GM23338 (cell line): ENCODE data around the gene GDF7. TPM values are rescaled to one million over a fixed set of nuclear protein-coding genes. Genes with fewer than 3 reads are reported as not detected.

ENCODE experiments used
- ATAC-seq: fragments of 200-7000 bp; cut with Tn5 transposase; 3 replicates; pipeline ENCODE4 v1.9.1; 2020
- DNase-seq: peaks from one replicate; pipeline ENCODE4 v3.0.0-alpha.2; 2015; ENCODE audit warnings: low spot score
- H2AFZ ChIP-seq: fragments of 200-600 bp; sonication (generic); 2 replicates; pipeline ENCODE4 v1.8.0; 2016; ENCODE audit warnings: antibody characterized with exemption, mild to moderate bottlenecking, moderate library complexity
- H3F3A ChIP-seq: fragments of 200-600 bp; sonication (generic); replicated peaks from 2 replicates; pipeline ENCODE4 v1.8.0; 2017; ENCODE audit warnings: antibody characterized with exemption, mixed run types, low read depth
- H3K27ac ChIP-seq: fragments of 200-600 bp; sonication (generic); 2 replicates; pipeline ENCODE4 v1.6.1; 2016; ENCODE audit warnings: low read depth
- H3K27me3 ChIP-seq: fragments of 200-600 bp; sonication (generic); 2 replicates; pipeline ENCODE4 v1.8.0; 2016; ENCODE audit warnings: mild to moderate bottlenecking, mixed run types, moderate library complexity; ENCODE audit not compliant: insufficient read depth
- H3K36me3 ChIP-seq: fragments of 200-600 bp; sonication (generic); 2 replicates; pipeline ENCODE4 v1.8.0; 2016; ENCODE audit warnings: mild to moderate bottlenecking; ENCODE audit not compliant: insufficient read depth
- H3K4me1 ChIP-seq: fragments of 200-600 bp; sonication (generic); 2 replicates; pipeline ENCODE4 v1.8.0; 2016; ENCODE audit warnings: mild to moderate bottlenecking, moderate library complexity; ENCODE audit not compliant: insufficient read depth
- H3K4me2 ChIP-seq: fragments of 200-600 bp; sonication (generic); 2 replicates; pipeline ENCODE4 v1.7.1; 2017; ENCODE audit warnings: mixed run types
- H3K4me3 ChIP-seq: fragments of 200-600 bp; sonication (generic); 2 replicates; pipeline ENCODE4 v1.6.1; 2016; ENCODE audit warnings: mixed run types
- H3K79me2 ChIP-seq: fragments of 200-600 bp; sonication (generic); replicated peaks from 2 replicates; pipeline ENCODE4 v1.8.0; 2017; ENCODE audit warnings: mild to moderate bottlenecking; ENCODE audit not compliant: insufficient read depth
- H3K9me2 ChIP-seq: fragments of 200-600 bp; sonication (generic); 2 replicates; pipeline ENCODE4 v1.8.0; 2017; ENCODE audit not compliant: insufficient read depth
- H4K20me1 ChIP-seq: fragments of 200-600 bp; sonication (generic); replicated peaks from 2 replicates; pipeline ENCODE4 v1.8.0; 2017; ENCODE audit warnings: mild to moderate bottlenecking; ENCODE audit not compliant: insufficient read depth
- H3K27ac Mint-ChIP-seq: 2 replicates; pipeline ENCODE4 v1.8.0; 2020; ENCODE audit warnings: inconsistent platforms, mild to moderate bottlenecking, moderate library complexity, mixed read lengths
- H3K27me3 Mint-ChIP-seq: 3 replicates; pipeline ENCODE4 v1.8.0; 2022; ENCODE audit warnings: low read depth, mild to moderate bottlenecking, moderate library complexity, mixed read lengths, inconsistent platforms; ENCODE audit not compliant: insufficient read depth, poor library complexity
- H3K36me3 Mint-ChIP-seq: 3 replicates; pipeline ENCODE4 v1.8.0; 2021; ENCODE audit warnings: low read depth, mild to moderate bottlenecking, inconsistent platforms, moderate library complexity, mixed read lengths
- H3K4me1 Mint-ChIP-seq: 3 replicates; pipeline ENCODE4 v1.8.0; 2020; ENCODE audit warnings: mild to moderate bottlenecking, inconsistent platforms, mixed read lengths
- H3K4me3 Mint-ChIP-seq: 3 replicates; pipeline ENCODE4 v1.8.0; 2021; ENCODE audit warnings: moderate library complexity, mild to moderate bottlenecking, inconsistent platforms, mixed read lengths
- H3K9me3 Mint-ChIP-seq: 3 replicates; pipeline ENCODE4 v1.8.0; 2020; ENCODE audit warnings: moderate library complexity, mild to moderate bottlenecking, inconsistent platforms, mixed read lengths
- CREB1 ChIP-seq: fragments of 250-450 bp; sonication (Bioruptor Pico); IDR thresholded peaks from 2 replicates; pipeline ENCODE4 v1.5.0; 2020; ENCODE audit warnings: low read depth, mild to moderate bottlenecking, moderate library complexity
- EZH2 ChIP-seq: fragments of 200-600 bp; sonication (generic); IDR thresholded peaks from one replicate; pipeline ENCODE4 v1.8.0; 2017; ENCODE audit warnings: antibody characterized with exemption, mild to moderate bottlenecking, low read depth; ENCODE audit not compliant: unreplicated experiment
- EZH2phosphoT487 ChIP-seq: fragments of 200-600 bp; sonication (generic); IDR thresholded peaks from one replicate; pipeline ENCODE4 v1.8.1; 2018; ENCODE audit warnings: antibody characterized with exemption; ENCODE audit not compliant: unreplicated experiment
- JUNB ChIP-seq: IDR thresholded peaks from one replicate; pipeline ENCODE4 v1.6.1; 2016; ENCODE audit warnings: antibody characterized with exemption; ENCODE audit not compliant: unreplicated experiment
- STAT1 ChIP-seq: IDR thresholded peaks from one replicate; pipeline ENCODE4 v1.6.1; 2016; ENCODE audit warnings: antibody characterized with exemption; ENCODE audit not compliant: unreplicated experiment
- ZNF114 ChIP-seq: fragments of 250-450 bp; sonication (Bioruptor Pico); IDR thresholded peaks from 2 replicates; pipeline ENCODE4 v1.5.0; 2020; ENCODE audit warnings: mild to moderate bottlenecking, moderate library complexity
- ZNF331 ChIP-seq: fragments of 250-450 bp; sonication (Bioruptor Pico); IDR thresholded peaks from 2 replicates; pipeline ENCODE4 v1.5.0; 2020; ENCODE audit warnings: low read depth, mild to moderate bottlenecking, moderate library complexity
- polyA plus RNA-seq: library from polyadenylated mRNA; unstranded; fragments of >200 nt; fragmentation: Nextera tagmentation; extraction: Ambion mirVana; gene quantifications from 2 replicates; pipeline ENCODE4 v1.2.1, GENCODE V29; 2016
- total RNA-seq: library from RNA; depleted of rRNA; stranded (reverse); fragments of >200 nt; shearing (Covaris generic); gene quantifications from 2 replicates; pipeline ENCODE4 v1.2.3, GENCODE V29; 2014
- TF ChIP-seq, protein P1 (sequence below), 2 experiments: fragments of 200-600 bp in 1 of 2; sonication (generic) in 1 of 2; conservative IDR thresholded peaks; 2 replicates each; pipeline versions ENCODE4 v1.5.1 to v1.6.1; 2016 to 2017; ENCODE audit warnings: antibody characterized with exemption in 2 of 2, low read depth in 2 of 2, mild to moderate bottlenecking in 2 of 2, moderate library complexity in 1 of 2
- TF ChIP-seq, protein P2 (sequence below): IDR thresholded peaks from 2 replicates; pipeline ENCODE4 v1.6.1; 2016; ENCODE audit warnings: antibody characterized with exemption
- TF ChIP-seq, protein P3 (sequence below): fragments of 250-450 bp; sonication (Bioruptor Pico); IDR thresholded peaks from 2 replicates; pipeline ENCODE4 v1.5.0; 2020; ENCODE audit warnings: mild to moderate bottlenecking, moderate library complexity

Gene GDF7
- total and polyA plus RNA-seq, 2 experiments from 2014 or later: 0.19 to 0.52 TPM

DNA sequence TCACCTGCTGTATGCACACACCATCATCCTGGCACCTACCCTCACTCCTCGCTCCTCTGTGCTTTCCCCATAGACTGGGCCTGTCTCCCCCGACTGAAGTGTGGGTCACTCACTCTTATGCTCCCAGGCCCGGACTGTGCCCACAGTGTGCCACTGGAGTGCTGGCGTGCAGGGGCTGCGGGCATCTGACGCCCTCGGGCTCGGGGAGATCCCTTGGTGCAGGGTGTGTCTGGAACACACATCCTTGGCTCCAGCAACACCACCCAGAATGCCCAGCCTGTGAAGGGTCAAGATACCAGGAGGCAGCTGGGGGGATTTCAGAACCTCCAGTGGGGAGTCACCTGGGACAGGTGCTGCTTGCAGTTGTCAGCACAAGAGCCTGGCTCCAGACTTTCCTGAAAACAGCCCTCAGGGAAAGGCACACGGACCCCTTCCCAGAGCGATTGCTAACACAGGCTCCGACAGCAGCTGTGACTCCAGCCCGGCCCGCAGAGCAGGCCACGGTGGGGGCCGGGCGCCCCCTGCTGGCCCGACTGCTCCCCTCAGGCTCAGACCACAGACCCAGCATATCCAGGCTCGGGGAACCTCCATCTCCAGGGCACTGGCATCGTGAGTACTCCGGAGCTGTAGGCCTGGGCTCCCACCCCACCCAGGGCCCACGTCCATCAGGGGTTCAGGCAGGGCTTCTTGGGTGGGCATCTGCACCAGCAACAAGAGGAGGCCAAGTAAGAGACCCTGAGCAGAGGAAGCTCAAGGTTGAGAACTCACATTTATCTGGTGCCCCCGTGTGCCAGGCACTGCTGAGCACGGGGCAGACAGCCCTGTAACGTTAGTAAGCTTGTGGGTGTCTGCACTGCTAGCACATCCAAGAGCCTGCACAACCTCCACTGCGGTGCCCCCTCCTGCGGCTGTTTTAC lies 24.6 kb upstream of the GDF7 start:
- no peak overlapping the region for H3K27ac ChIP-seq
- H3K9me2 ChIP-seq: no peaks in the 10 kb centered on the region
- no peak overlapping the region for H3K4me3 Mint-ChIP-seq
- no peaks in the 10 kb centered on the region for H3K79me2 ChIP-seq
- H3F3A ChIP-seq: no peaks in the 10 kb centered on the region
- H3K27ac Mint-ChIP-seq: no peak overlapping the region
- H3K4me3 ChIP-seq: no peak overlapping the region
- H3K4me2 ChIP-seq: no peak overlapping the region
- no peak overlapping the region for H2AFZ ChIP-seq
- no peaks in the 10 kb centered on the region for H3K4me1 ChIP-seq
- TF ChIP-seq ZNF331 (CRISPR knock-in tag): no peak
- TF ChIP-seq, protein P1, sequence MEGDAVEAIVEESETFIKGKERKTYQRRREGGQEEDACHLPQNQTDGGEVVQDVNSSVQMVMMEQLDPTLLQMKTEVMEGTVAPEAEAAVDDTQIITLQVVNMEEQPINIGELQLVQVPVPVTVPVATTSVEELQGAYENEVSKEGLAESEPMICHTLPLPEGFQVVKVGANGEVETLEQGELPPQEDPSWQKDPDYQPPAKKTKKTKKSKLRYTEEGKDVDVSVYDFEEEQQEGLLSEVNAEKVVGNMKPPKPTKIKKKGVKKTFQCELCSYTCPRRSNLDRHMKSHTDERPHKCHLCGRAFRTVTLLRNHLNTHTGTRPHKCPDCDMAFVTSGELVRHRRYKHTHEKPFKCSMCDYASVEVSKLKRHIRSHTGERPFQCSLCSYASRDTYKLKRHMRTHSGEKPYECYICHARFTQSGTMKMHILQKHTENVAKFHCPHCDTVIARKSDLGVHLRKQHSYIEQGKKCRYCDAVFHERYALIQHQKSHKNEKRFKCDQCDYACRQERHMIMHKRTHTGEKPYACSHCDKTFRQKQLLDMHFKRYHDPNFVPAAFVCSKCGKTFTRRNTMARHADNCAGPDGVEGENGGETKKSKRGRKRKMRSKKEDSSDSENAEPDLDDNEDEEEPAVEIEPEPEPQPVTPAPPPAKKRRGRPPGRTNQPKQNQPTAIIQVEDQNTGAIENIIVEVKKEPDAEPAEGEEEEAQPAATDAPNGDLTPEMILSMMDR (conservative IDR thresholded peaks at IDR 0.05; ENCODE audit: low read depth in 2 of 2): peak; percentile 79 to 97
- H3K27me3 Mint-ChIP-seq: peaks cover 11% of the 10 kb centered on the region
- no peaks in the 10 kb centered on the region for H3K4me1 Mint-ChIP-seq
- no peaks in the 10 kb centered on the region; the same call in 1 of the 3 replicates for H3K36me3 Mint-ChIP-seq
- no peaks in the 10 kb centered on the region for H3K27me3 ChIP-seq
- H4K20me1 ChIP-seq: no peaks in the 10 kb centered on the region
- no peaks in the 10 kb centered on the region for H3K36me3 ChIP-seq
- peak; percentile 99 for ATAC-seq
- peak; percentile 82 for DNase-seq
- no peaks in the 10 kb centered on the region for H3K9me3 Mint-ChIP-seq

DNA sequence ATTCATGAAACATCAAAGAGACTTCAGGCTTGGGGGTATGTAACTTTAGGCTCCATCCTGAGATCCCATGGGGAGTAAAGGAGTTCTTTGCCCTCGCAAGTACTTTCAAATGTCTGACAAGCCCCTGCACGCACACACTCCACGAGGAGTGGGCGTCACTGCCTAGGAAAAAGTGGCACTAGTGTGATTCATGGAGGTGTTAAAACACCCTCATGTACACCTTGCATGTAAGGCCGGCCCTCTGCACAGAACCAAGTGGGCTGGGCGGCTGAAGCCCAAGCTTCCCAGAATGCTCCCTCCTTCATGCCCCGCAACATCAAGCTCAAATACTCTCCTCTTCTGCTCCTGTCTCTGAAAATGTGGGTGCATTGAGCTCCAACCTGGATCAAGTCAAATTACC lies 23.9 kb upstream of the GDF7 start:
- H3K27me3 ChIP-seq: no peaks in the 10 kb centered on the region
- Mint-ChIP-seq H3K27me3 (peaks cover 11% of the 10 kb centered on the region), H3K36me3 (no peaks in the 10 kb centered on the region; the same call in 1 of the 3 replicates), H3K4me1 (peaks cover 3% of the 10 kb centered on the region), H3K4me3 (no peak overlapping the region), H3K27ac (no peak overlapping the region), H3K9me3 (no peaks in the 10 kb centered on the region)
- no peaks in the 10 kb centered on the region; the same call in 1 of the 2 replicates for H3K4me1 ChIP-seq
- no peak overlapping the region for H3K27ac ChIP-seq
- no peak for DNase-seq
- no peaks in the 10 kb centered on the region for H3K9me2 ChIP-seq
- H3K79me2 ChIP-seq: no peaks in the 10 kb centered on the region
- no peak for TF ChIP-seq EZH2
- no peak for TF ChIP-seq ZNF331 (CRISPR knock-in tag)
- no peak for TF ChIP-seq JUNB
- TF ChIP-seq ZNF114 (CRISPR knock-in tag): no peak
- TF ChIP-seq, protein P2, sequence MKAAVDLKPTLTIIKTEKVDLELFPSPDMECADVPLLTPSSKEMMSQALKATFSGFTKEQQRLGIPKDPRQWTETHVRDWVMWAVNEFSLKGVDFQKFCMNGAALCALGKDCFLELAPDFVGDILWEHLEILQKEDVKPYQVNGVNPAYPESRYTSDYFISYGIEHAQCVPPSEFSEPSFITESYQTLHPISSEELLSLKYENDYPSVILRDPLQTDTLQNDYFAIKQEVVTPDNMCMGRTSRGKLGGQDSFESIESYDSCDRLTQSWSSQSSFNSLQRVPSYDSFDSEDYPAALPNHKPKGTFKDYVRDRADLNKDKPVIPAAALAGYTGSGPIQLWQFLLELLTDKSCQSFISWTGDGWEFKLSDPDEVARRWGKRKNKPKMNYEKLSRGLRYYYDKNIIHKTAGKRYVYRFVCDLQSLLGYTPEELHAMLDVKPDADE: no peak
- TF ChIP-seq CREB1: no peak
- TF ChIP-seq, protein P3, sequence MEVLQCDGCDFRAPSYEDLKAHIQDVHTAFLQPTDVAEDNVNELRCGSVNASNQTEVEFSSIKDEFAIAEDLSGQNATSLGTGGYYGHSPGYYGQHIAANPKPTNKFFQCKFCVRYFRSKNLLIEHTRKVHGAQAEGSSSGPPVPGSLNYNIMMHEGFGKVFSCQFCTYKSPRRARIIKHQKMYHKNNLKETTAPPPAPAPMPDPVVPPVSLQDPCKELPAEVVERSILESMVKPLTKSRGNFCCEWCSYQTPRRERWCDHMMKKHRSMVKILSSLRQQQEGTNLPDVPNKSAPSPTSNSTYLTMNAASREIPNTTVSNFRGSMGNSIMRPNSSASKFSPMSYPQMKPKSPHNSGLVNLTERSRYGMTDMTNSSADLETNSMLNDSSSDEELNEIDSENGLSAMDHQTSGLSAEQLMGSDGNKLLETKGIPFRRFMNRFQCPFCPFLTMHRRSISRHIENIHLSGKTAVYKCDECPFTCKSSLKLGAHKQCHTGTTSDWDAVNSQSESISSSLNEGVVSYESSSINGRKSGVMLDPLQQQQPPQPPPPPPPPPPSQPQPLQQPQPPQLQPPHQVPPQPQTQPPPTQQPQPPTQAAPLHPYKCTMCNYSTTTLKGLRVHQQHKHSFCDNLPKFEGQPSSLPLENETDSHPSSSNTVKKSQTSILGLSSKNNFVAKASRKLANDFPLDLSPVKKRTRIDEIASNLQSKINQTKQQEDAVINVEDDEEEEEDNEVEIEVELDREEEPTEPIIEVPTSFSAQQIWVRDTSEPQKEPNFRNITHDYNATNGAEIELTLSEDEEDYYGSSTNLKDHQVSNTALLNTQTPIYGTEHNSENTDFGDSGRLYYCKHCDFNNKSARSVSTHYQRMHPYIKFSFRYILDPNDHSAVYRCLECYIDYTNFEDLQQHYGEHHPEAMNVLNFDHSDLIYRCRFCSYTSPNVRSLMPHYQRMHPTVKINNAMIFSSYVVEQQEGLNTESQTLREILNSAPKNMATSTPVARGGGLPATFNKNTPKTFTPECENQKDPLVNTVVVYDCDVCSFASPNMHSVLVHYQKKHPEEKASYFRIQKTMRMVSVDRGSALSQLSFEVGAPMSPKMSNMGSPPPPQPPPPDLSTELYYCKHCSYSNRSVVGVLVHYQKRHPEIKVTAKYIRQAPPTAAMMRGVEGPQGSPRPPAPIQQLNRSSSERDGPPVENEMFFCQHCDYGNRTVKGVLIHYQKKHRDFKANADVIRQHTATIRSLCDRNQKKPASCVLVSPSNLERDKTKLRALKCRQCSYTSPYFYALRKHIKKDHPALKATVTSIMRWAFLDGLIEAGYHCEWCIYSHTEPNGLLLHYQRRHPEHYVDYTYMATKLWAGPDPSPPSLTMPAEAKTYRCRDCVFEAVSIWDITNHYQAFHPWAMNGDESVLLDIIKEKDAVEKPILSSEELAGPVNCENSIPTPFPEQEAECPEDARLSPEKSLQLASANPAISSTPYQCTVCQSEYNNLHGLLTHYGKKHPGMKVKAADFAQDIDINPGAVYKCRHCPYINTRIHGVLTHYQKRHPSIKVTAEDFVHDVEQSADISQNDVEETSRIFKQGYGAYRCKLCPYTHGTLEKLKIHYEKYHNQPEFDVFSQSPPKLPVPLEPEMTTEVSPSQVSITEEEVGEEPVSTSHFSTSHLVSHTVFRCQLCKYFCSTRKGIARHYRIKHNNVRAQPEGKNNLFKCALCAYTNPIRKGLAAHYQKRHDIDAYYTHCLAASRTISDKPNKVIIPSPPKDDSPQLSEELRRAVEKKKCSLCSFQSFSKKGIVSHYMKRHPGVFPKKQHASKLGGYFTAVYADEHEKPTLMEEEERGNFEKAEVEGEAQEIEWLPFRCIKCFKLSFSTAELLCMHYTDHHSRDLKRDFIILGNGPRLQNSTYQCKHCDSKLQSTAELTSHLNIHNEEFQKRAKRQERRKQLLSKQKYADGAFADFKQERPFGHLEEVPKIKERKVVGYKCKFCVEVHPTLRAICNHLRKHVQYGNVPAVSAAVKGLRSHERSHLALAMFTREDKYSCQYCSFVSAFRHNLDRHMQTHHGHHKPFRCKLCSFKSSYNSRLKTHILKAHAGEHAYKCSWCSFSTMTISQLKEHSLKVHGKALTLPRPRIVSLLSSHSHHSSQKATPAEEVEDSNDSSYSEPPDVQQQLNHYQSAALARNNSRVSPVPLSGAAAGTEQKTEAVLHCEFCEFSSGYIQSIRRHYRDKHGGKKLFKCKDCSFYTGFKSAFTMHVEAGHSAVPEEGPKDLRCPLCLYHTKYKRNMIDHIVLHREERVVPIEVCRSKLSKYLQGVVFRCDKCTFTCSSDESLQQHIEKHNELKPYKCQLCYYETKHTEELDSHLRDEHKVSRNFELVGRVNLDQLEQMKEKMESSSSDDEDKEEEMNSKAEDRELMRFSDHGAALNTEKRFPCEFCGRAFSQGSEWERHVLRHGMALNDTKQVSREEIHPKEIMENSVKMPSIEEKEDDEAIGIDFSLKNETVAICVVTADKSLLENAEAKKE (CRISPR knock-in tag): no peak
- TF ChIP-seq STAT1: no peak
- no peak for TF ChIP-seq EZH2phosphoT487
- H3K36me3 ChIP-seq: no peaks in the 10 kb centered on the region
- H2AFZ ChIP-seq: no peak overlapping the region
- no peak for ATAC-seq
- H4K20me1 ChIP-seq: no peaks in the 10 kb centered on the region
- H3K4me2 ChIP-seq: no peak overlapping the region
- no peak overlapping the region for H3K4me3 ChIP-seq
- H3F3A ChIP-seq: no peaks in the 10 kb centered on the region
